Measurements from ENCODE around the gene CFAP53.
A peak's percentile ranks its signal among the peaks of the same experiment; 100 is the strongest.

CFAP53 gene

GRCh38 chr18:50194631-50195532 is 71.4 kb downstream of the CFAP53 start, which contains the start of gene MYO5B:
Gene MYO5B (minus strand): TSS chr18:50195147. CDS start chr18:50194793, 354 bp downstream.
- peak; percentile 20 for DNase-seq (ENCODE audit: low read depth, low spot score)

DNA sequence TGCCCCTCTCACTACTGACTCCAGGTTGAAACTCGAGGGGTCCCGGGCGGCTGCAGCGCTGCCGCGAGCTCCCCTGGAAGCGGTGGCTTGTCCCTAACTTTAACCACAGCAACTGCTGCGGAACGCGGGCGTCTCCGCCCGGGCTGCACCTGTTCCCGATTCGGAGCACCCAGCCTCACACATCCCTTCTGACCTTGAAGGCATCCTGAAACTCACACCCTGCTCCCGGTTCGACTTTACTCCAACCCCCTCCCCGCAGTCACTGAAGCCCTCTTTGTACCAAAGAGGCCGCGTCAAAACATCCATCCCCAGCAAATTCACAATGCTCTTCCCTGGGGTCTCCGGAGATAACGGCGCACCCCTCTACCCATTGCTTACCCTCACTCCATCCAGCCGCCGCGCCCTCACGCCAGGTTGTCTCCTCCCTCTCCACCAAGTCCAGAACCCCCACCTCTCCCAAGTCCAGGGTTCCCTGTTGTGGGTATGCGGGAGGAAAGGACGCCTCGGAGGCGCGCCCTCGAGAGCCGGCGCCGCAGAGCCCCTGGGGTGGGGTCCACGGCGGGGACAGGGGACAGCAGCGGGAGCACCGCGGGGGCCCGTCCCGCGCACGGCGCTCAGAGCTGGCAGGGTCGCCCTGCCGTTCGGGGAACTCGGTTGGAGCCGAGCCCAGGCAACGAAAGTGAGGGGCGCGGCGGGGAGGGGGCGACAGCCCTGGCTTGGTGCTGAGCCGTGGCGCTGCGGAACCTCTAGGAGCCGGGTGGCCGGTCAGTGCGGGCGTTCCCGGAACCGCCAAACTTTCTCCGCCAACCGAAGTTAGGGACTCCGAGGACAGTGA is 72.3 kb downstream of the CFAP53 start:
- no peak for DNase-seq (ENCODE audit: low read depth, low spot score)

- DNase-seq (ENCODE audit: low read depth, low spot score): no peak
Observed at GRCh38 chr18:50192995-50193795, 73.1 kb downstream of the CFAP53 start.

DNA sequence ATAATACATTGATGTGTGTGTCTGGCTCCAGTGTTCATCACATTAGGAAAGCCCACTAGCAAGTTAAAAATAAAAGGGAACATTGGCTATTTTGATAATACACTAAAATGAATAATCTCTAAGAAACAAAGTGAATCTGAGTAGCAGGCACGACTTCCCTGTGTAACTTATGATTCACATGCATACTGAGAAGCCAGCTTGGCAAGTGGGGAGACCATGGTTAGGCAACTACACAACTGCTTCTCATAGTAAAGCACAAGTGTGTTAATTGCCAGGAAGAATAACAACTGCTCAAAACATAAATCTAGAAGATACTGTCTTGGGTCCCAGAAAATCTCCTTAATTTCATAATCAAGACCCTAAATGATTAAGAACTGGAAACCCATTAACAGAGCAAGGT is 75.4 kb downstream of the CFAP53 start:
- no peak for DNase-seq (ENCODE audit: low read depth, low spot score)

- no peak for DNase-seq (ENCODE audit: low read depth, low spot score)
Observed at GRCh38 chr18:50190236-50190635, 76.1 kb downstream of the CFAP53 start.

DNA sequence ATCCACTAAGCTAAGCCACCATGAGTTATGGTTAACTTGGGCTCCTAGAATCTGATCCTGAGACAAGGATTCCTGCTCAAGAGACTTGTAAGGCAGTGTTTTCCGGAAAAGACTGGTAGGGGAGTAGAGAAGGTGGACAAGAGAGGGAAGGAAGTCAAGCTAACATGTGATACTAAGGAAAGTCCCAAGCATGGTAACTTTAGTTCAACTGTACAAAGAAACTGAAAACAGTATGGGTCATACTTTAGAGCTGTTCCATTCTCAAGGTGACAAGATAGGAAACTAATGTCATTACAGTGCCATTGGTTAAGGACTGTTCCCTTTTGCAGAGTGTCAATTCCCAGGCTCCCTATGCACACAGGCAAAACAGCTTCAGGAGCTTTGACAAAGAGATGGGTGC is 77.1 kb downstream of the CFAP53 start:
- DNase-seq (ENCODE audit: low read depth, low spot score): no peak

DNA sequence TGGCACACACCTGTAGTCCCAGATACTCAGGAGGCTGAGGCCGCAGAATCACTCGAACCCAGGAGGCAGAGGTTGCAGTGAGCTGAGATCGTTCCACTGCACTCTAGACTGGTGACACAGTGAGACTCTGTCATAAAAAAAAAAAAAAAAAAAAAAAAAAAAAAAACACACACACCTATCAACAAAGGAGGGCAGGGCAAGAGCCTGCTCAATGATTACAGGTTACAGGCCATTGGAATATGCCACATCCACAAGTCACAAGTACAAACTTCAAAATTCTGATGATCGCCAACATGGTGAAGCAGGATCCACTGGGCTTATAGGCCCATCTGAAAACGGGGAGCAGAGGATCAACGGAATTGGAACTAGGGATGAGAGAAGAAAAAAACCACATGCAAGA is 77.6 kb downstream of the CFAP53 start:
- no peak for DNase-seq (ENCODE audit: low read depth, low spot score)

DNA sequence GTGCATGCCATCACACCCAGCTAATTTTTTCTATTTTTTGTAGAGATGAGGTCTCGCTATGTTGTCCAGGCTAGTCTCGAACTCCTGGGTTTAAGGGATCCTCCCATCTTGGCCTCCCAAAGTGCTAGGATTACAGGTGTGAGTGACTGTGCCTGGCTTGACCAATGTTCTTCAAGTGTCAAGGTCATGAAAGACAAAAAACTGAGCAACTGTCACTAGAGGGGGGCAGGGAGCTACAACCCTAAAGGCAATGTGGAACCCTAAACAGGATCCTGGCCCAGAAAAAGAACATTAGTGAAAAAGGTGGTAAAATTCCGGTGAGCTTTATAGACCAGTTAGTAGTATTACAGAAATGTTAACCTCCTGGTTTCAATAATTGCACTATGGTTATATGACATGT is 78.6 kb downstream of the CFAP53 start:
- DNase-seq (ENCODE audit: low read depth, low spot score): no peak

- no peak for DNase-seq (ENCODE audit: low read depth, low spot score)
Observed at GRCh38 chr18:50186385-50186784, 79.9 kb downstream of the CFAP53 start.

- DNase-seq (ENCODE audit: low read depth, low spot score): no peak
Observed at GRCh38 chr18:50183556-50183955, 82.7 kb downstream of the CFAP53 start.

GRCh38 chr18:50182511-50182910 is 83.8 kb downstream of the CFAP53 start:
- DNase-seq (ENCODE audit: low read depth, low spot score): no peak

DNA sequence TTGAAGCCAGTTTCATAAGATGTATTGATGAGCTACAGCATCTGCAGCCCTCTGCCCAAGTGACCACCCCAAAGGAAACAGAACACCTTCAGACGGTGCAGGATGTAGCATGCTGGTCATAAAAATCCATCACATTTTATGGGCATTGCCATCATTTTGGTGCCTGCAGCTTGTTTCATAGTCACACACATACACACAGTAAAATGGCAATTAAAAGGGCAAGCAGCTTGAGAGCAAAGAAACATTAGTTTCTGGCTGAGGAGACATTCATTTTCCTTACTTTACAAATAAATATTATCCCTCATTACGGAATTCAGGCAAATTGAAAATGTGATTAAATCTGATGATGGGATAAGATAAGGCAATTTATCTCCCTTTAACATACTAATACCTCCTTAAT is 84.7 kb downstream of the CFAP53 start:
- no peak for DNase-seq (ENCODE audit: low read depth, low spot score)

DNA sequence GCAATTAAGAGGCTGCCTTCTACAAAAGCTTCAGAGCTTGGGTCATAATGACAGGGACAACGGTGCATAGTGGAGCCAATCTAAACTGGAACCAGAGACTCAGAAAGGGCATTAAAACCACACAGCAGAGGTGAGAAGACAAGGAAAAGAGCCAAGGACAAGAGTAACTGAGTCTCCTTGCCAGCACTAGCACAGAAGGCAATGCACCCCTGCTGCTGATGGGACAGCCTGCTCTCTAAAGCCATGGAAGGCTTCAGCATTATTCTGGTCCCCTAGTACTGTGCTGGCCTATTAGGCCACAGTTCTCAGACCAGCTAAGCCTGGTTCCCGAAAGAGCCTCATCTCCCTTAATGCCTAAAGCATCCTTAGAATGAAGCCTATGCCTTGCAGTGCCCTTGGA is 86.8 kb downstream of the CFAP53 start:
- no peak for DNase-seq (ENCODE audit: low read depth, low spot score)

- no peak for DNase-seq (ENCODE audit: low read depth, low spot score)
Observed at GRCh38 chr18:50177294-50177992, 88.9 kb downstream of the CFAP53 start.

Data from activated naive CD8-positive, alpha-beta T cell treated with anti-CD3 and anti-CD28 coated beads, Interleukin-2, amount 50 U/mL, for 16 hours (primary cell).